ENCODE measurements around the gene CAP1. TPM values are rescaled to one million over a fixed set of nuclear protein-coding genes. Genes with fewer than 3 reads are reported as not detected.

The CAP1 gene
- total and polyA plus RNA-seq, 2 donors (not counting 3 experiments of a cell fraction or from before 2014, with no cell fraction given): 191 to 427 TPM

GRCh38 chr1:40032240-40032891 lies 8.2 kb upstream of the CAP1 start:
- peak; percentile 71 for DNase-seq (ENCODE audit: low read depth, low spot score)
- FAIRE-seq: peak; percentile 85
- ChIA-PET POLR2A (interaction anchor here (0.6 kb wide), 1 partner anchor 18 kb away, joined by 3 read pairs; no protein-coding TSS in a partner anchor), CTCF (interaction anchor here (0.5 to 6.5 kb wide), 49 partner anchors 10 to 430 kb away, joined by 3 to 114 read pairs (median 4); partner anchors contain the start of gene MFSD2A)
- no TSS peak for BruUV-seq (replicated peaks)
- Histone ChIP-seq H3K9me3 (replicated peaks; ENCODE audit: control insufficient read depth, insufficient read depth, low read length) (no peaks in the 10 kb centered on the region), H3K4me3 (replicated peaks in 1 of 3; ENCODE audit: insufficient read depth in 1 of 3, low read depth in 1 of 3, low read length in 3 of 3) (no peak overlapping the region), H3K27ac (ENCODE audit: insufficient read depth, low read depth, low read length) (no peak overlapping the region), H3K9me1 (replicated peaks; ENCODE audit: control insufficient read depth, extremely low read depth, insufficient read depth, low read length) (no peaks in the 10 kb centered on the region), H3K27me3 (ENCODE audit: control insufficient read depth in 2 of 2, insufficient read depth in 2 of 2, low read length in 2 of 2) (no peaks in the 10 kb centered on the region), H2AFZ (ENCODE audit: low read depth, low read length) (peak overlapping the region; percentile 70), H3K36me3 (ENCODE audit: control insufficient read depth in 2 of 2, extremely low read depth in 1 of 2, insufficient read depth in 2 of 2, low read length in 2 of 2) (no peaks in the 10 kb centered on the region), H4K20me1 (replicated peaks; ENCODE audit: control insufficient read depth, extremely low read depth, insufficient read depth, low read length) (no peaks in the 10 kb centered on the region), H3K4me2 (ENCODE audit: insufficient read depth, low read length) (no peak overlapping the region), H3K4me1 (ENCODE audit: control insufficient read depth, extremely low read depth, insufficient read depth, low read length) (peaks cover 10% of the 10 kb centered on the region), H3K9ac (replicated peaks; ENCODE audit: extremely low read depth, insufficient read depth, low read length) (no peak overlapping the region), H3K79me2 (ENCODE audit: control insufficient read depth, insufficient read depth, low read length) (no peaks in the 10 kb centered on the region)
- dilution Hi-C loops (cut with MboI; ENCODE audit: extremely low pct_ligation_motif_present, low sequenced_read_pairs): no loop called here
- TF ChIP-seq, protein P1, sequence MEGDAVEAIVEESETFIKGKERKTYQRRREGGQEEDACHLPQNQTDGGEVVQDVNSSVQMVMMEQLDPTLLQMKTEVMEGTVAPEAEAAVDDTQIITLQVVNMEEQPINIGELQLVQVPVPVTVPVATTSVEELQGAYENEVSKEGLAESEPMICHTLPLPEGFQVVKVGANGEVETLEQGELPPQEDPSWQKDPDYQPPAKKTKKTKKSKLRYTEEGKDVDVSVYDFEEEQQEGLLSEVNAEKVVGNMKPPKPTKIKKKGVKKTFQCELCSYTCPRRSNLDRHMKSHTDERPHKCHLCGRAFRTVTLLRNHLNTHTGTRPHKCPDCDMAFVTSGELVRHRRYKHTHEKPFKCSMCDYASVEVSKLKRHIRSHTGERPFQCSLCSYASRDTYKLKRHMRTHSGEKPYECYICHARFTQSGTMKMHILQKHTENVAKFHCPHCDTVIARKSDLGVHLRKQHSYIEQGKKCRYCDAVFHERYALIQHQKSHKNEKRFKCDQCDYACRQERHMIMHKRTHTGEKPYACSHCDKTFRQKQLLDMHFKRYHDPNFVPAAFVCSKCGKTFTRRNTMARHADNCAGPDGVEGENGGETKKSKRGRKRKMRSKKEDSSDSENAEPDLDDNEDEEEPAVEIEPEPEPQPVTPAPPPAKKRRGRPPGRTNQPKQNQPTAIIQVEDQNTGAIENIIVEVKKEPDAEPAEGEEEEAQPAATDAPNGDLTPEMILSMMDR (IDR thresholded peaks at IDR 0.05; ENCODE audit: extremely low read depth in 1 of 2, insufficient read depth in 1 of 2, low read depth in 1 of 2, low read length in 2 of 2): peak; percentile 56 to 59
- TF ChIP-seq EZH2 (IDR thresholded peaks at IDR 0.05; ENCODE audit: borderline replicate concordance, low read depth, low read length, severe bottlenecking) (no peak), JUN (IDR thresholded peaks at IDR 0.05; ENCODE audit: borderline replicate concordance, insufficient read depth, insufficient read length, low read depth) (peak; percentile 2)
- intact Hi-C loops (cut with micrococcal nuclease): loop anchor here (1.0 to 5.0 kb wide), 4 partner anchors 55 to 216 kb away; partner anchors contain the start of gene MYCL

DNA sequence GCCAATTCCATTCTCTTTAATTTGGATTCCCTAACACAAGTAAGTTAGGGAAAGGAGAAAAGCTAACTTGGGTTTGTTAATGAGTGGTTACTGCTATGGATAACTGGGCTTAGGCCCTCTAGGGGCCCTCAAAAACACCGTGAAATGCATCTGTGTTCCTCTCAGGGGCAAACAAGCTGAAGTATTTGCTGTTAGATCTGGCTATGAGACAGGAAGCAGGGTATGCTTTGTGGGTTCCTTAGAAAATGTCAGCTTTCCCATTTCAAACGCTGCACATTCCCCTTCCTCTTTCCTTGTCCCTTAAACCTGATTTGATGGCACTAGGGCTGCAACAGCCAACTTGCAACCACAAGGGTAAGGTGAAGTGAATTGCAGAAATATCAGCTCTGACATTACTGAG lies 5.7 kb upstream of the CAP1 start:
- no peak overlapping the region for H3K9ac ChIP-seq (replicated peaks; ENCODE audit: extremely low read depth, insufficient read depth, low read length)
- ChIA-PET POLR2A (no interaction called here), CTCF (interaction anchor here (1.5 to 6.5 kb wide), 3 partner anchors 62 to 134 kb away, joined by 3 to 114 read pairs (median 51); no protein-coding TSS in a partner anchor)
- H3K36me3 ChIP-seq (ENCODE audit: control insufficient read depth in 2 of 2, extremely low read depth in 1 of 2, insufficient read depth in 2 of 2, low read length in 2 of 2): no peaks in the 10 kb centered on the region
- no peaks in the 10 kb centered on the region for H3K79me2 ChIP-seq (ENCODE audit: control insufficient read depth, insufficient read depth, low read length)
- no peak overlapping the region for H3K4me2 ChIP-seq (ENCODE audit: insufficient read depth, low read length)
- no peaks in the 10 kb centered on the region for H3K9me3 ChIP-seq (replicated peaks; ENCODE audit: control insufficient read depth, insufficient read depth, low read length)
- H3K9me1 ChIP-seq (replicated peaks; ENCODE audit: control insufficient read depth, extremely low read depth, insufficient read depth, low read length): no peaks in the 10 kb centered on the region
- intact Hi-C loops (cut with micrococcal nuclease): loop anchor here (5.0 kb wide), 1 partner anchor 133 kb away; the partner anchor contains the start of gene MYCL
- DNase-seq (ENCODE audit: low read depth, low spot score) (no peak), FAIRE-seq (no peak)
- peaks cover 19% of the 10 kb centered on the region for H3K4me1 ChIP-seq (ENCODE audit: control insufficient read depth, extremely low read depth, insufficient read depth, low read length)
- BruUV-seq (replicated peaks): no TSS peak
- H2AFZ ChIP-seq (ENCODE audit: low read depth, low read length): no peak overlapping the region
- no peak overlapping the region for H3K27ac ChIP-seq (ENCODE audit: insufficient read depth, low read depth, low read length)
- no peaks in the 10 kb centered on the region for H4K20me1 ChIP-seq (replicated peaks; ENCODE audit: control insufficient read depth, extremely low read depth, insufficient read depth, low read length)
- no peaks in the 10 kb centered on the region for H3K27me3 ChIP-seq (ENCODE audit: control insufficient read depth in 2 of 2, insufficient read depth in 2 of 2, low read length in 2 of 2)
- no peak overlapping the region for H3K4me3 ChIP-seq (replicated peaks in 1 of 3; ENCODE audit: insufficient read depth in 1 of 3, low read depth in 1 of 3, low read length in 3 of 3)
- TF ChIP-seq POLR2A (IDR thresholded peaks at IDR 0.05; ENCODE audit: low read depth, low read length): no peak
- TF ChIP-seq, protein P1 (IDR thresholded peaks at IDR 0.05; ENCODE audit: extremely low read depth in 1 of 2, insufficient read depth in 1 of 2, low read depth in 1 of 2, low read length in 2 of 2): no peak
- dilution Hi-C loops (cut with MboI; ENCODE audit: extremely low pct_ligation_motif_present, low sequenced_read_pairs): no loop called here
